ENCODE results near the gene NOL4L. TPM values are rescaled to one million over a fixed set of nuclear protein-coding genes. Genes with fewer than 3 reads are reported as not detected.

Gene NOL4L
- total RNA-seq, 1 donor from 2014 or later = 106 TPM

DNA sequence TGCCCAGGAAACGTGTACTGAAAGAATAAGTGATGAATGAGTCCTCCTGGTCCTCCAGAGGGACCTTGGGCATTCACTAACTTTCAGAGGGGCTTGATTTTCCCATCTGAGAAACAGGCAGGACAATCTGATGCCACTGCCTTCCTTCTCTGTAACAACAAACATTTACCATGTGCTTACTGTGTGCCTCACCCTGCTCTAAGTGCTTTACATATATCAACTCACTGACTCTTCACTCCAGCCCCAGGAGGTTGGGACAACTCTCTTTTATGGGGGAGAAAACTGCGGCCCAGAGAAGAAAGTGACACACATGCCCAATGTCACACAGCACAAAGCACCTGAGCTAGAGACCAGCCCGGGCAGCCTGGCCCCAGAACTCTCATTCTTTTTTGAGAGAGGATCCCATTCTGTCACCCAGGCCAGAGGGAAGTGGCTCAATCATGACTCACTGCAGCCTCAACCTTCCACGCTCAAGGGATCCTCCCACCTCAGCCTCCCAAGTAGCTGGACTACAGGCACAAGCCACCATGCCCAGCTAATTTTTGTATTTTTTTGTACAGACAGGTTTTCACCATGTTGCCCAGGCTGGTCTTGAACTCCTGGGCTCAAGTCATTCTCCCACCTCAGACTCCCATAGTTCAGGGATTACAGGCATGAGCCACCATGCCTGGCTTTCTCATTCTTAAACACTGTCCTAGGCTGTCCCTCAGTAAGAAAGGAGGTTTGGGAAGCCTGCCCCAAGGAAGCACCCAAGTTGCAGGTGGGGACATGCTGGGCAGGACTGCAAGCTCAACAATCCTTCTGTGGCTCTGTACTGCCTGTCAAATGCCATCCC is 38.0 kb downstream of the NOL4L start:
- TF ChIP-seq, protein P1, sequence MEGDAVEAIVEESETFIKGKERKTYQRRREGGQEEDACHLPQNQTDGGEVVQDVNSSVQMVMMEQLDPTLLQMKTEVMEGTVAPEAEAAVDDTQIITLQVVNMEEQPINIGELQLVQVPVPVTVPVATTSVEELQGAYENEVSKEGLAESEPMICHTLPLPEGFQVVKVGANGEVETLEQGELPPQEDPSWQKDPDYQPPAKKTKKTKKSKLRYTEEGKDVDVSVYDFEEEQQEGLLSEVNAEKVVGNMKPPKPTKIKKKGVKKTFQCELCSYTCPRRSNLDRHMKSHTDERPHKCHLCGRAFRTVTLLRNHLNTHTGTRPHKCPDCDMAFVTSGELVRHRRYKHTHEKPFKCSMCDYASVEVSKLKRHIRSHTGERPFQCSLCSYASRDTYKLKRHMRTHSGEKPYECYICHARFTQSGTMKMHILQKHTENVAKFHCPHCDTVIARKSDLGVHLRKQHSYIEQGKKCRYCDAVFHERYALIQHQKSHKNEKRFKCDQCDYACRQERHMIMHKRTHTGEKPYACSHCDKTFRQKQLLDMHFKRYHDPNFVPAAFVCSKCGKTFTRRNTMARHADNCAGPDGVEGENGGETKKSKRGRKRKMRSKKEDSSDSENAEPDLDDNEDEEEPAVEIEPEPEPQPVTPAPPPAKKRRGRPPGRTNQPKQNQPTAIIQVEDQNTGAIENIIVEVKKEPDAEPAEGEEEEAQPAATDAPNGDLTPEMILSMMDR (IDR thresholded peaks at IDR 0.05; ENCODE audit: partially characterized antibody, unreplicated experiment) = no peak
- Mint-ChIP-seq H3K27me3 (ENCODE audit: unreplicated experiment) (peaks cover 6% of the 10 kb centered on the region), H3K27ac (ENCODE audit: unreplicated experiment) (no peak overlapping the region), H3K4me3 (ENCODE audit: unreplicated experiment) (no peak overlapping the region), H3K36me3 (ENCODE audit: unreplicated experiment) (peaks cover 22% of the 10 kb centered on the region), H3K9me3 (ENCODE audit: unreplicated experiment) (peaks cover 25% of the 10 kb centered on the region), H3K4me1 (ENCODE audit: low read depth, unreplicated experiment) (peaks cover 21% of the 10 kb centered on the region)
- DNase-seq = no peak

DNA sequence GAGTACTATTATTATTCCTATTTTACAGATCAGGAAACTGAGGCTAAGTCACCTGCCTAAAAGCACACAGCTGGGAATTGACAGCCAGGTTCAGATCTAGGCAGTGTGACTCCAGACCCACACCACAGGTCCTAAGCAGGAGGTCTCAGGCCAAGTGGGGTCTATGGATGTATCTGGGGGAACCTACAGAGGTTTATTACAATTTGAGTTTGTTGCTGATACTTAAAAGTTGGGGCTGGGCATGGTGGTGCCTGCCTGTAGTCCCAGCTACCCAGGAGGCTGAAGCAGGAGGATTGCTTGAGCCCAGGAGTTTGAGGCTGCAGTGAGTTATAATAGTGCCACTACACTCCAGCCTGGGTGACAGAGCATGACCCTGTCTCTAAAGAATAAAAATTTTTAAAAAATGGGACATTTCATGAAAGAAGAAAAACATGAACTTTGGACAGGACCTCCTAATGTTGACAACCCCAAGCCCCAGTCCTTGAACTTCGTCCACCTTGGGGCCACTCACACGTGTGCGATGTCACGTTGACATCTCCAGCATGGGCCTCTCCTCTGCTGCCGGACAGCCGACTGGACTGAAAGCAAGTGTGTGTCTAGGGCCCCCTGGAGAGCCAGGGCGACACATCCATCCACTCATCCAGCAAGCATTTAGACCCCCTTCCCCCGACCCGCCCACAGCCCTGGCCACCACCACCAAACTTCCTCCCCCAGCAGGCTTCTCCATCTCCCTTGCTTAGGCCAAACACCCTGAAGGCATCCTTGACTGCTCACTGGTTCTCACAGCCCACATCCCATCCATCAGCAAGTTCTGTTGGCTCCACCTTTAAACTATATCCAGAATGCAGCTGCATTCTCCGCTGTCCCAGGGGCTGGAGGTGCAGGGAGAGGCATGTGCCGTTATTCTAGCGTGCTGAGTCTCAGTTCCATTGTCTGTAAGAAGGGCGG is 40.0 kb downstream of the NOL4L start:
- DNase-seq = no peak
- Mint-ChIP-seq H3K4me1 (ENCODE audit: low read depth, unreplicated experiment) (peaks cover 36% of the 10 kb centered on the region), H3K27me3 (ENCODE audit: unreplicated experiment) (peaks cover 23% of the 10 kb centered on the region), H3K36me3 (ENCODE audit: unreplicated experiment) (peaks cover 18% of the 10 kb centered on the region), H3K4me3 (ENCODE audit: unreplicated experiment) (no peak overlapping the region), H3K9me3 (ENCODE audit: unreplicated experiment) (peaks cover 34% of the 10 kb centered on the region), H3K27ac (ENCODE audit: unreplicated experiment) (no peak overlapping the region)
- TF ChIP-seq, protein P1 (IDR thresholded peaks at IDR 0.05; ENCODE audit: partially characterized antibody, unreplicated experiment) = no peak

DNA sequence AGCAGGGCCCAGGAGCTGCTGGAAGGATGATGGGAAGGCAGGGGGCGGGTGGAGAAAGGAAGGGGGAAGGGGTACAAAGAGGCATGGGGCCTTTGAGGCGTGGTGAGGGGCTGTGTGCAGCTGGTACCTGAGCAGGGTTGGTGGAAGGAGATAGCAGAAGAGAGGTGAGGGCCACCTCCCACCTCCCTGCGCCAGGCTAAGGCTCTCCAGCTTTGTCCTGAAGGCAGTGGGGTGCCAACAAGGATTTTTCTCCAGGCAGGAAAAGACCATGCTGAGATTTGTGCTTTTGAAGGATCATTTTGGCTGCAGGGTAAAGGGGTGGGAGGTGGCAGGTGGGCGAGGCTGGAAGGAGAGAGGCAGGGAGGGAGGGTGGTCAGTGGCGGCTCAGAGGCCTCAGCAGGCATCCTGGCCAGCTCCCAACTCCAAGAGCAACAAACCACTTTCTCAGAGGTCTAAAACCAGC is 40.8 kb downstream of the NOL4L start:
- DNase-seq = no peak
- Mint-ChIP-seq H3K36me3 (ENCODE audit: unreplicated experiment) (peaks cover 17% of the 10 kb centered on the region), H3K4me3 (ENCODE audit: unreplicated experiment) (no peak overlapping the region), H3K27me3 (ENCODE audit: unreplicated experiment) (peaks cover 28% of the 10 kb centered on the region), H3K27ac (ENCODE audit: unreplicated experiment) (no peak overlapping the region), H3K4me1 (ENCODE audit: low read depth, unreplicated experiment) (peaks cover 41% of the 10 kb centered on the region), H3K9me3 (ENCODE audit: unreplicated experiment) (peaks cover 35% of the 10 kb centered on the region)
- TF ChIP-seq, protein P1 (IDR thresholded peaks at IDR 0.05; ENCODE audit: partially characterized antibody, unreplicated experiment) = no peak

DNA sequence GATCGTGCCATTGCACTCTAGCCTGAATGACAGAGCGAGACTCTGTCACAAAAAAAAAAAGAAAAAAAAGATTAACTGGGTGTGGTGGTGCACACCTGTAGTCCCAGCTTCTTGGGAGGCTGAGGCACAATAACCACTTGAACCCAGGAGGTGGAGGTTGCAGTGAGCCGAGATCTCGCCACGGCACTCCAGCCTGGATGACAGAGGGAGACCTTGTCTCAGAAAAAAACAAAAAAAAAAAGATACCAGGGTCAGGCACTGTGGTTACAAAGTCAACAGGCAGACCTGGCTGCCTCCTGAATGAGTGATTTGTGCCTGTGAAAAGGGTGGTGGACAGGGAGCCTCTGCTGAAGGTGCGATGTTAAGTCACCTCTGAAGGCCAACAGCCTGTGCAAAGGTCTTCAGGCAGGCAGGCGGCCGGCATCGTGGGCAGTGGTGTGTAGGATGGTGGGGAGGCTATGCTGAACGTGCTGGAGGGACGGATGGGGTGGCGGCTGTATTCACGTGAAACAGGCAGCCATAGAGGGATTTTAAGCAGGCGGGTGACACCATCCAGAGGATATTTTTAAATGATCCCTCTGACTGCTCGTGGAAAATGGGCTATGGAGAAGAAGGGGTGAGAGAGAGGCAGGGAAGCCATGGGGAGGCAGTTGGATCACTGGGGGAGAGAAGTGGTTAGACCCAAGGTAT is 41.4 kb downstream of the NOL4L start:
- TF ChIP-seq, protein P1 (IDR thresholded peaks at IDR 0.05; ENCODE audit: partially characterized antibody, unreplicated experiment) = no peak
- Mint-ChIP-seq H3K36me3 (ENCODE audit: unreplicated experiment) (peaks cover 12% of the 10 kb centered on the region), H3K4me1 (ENCODE audit: low read depth, unreplicated experiment) (peaks cover 41% of the 10 kb centered on the region), H3K4me3 (ENCODE audit: unreplicated experiment) (no peak overlapping the region), H3K27me3 (ENCODE audit: unreplicated experiment) (peaks cover 28% of the 10 kb centered on the region), H3K27ac (ENCODE audit: unreplicated experiment) (peak overlapping the region; percentile 18), H3K9me3 (ENCODE audit: unreplicated experiment) (peaks cover 35% of the 10 kb centered on the region)
- DNase-seq = no peak
